Activated B cell treated with CpG ODN at 0.5 μM for 24 hours (primary cell): Measurements from ENCODE around the gene HSD3B7. TPM values are rescaled to one million over a fixed set of nuclear protein-coding genes. Genes with fewer than 3 reads are reported as not detected.

Experiments
- ATAC-seq: fragments of 200-7000 bp; cut with Tn5 transposase; one replicate; pipeline ENCODE4 v1.10.0; 2021; ENCODE audit warnings: low read depth, mild to moderate bottlenecking, moderate library complexity
- CTCF ChIA-PET: fragments of 350-600 bp; sonication (Branson Sonifier 250); formaldehyde crosslinking; loops from one replicate; lab custom pipeline; 2021; ENCODE audit warnings: antibody characterized with exemption; lab: Charles Lee
- POLR2A ChIA-PET: fragments of 350-600 bp; sonication (Branson Sonifier 250); formaldehyde crosslinking; loops from one replicate; lab custom pipeline; 2021; ENCODE audit warnings: antibody characterized with exemption; lab: Charles Lee
- DNase-seq: peaks from one replicate; pipeline ENCODE4 v3.0.0; 2022
- H3K27ac Mint-ChIP-seq: one replicate; pipeline ENCODE4 v1.8.0; 2020; ENCODE audit warnings: mixed read lengths
- H3K27me3 Mint-ChIP-seq: one replicate; pipeline ENCODE4 v1.8.0; 2021; ENCODE audit warnings: mixed read lengths
- H3K36me3 Mint-ChIP-seq: one replicate; pipeline ENCODE4 v1.8.0; 2021; ENCODE audit warnings: low read depth, mixed read lengths
- H3K4me1 Mint-ChIP-seq: one replicate; pipeline ENCODE4 v1.8.0; 2021; ENCODE audit warnings: mixed read lengths
- H3K4me3 Mint-ChIP-seq: one replicate; pipeline ENCODE4 v1.8.0; 2020; ENCODE audit warnings: mild to moderate bottlenecking, mixed read lengths
- H3K9me3 Mint-ChIP-seq: one replicate; pipeline ENCODE4 v1.8.0; 2020; ENCODE audit warnings: mixed read lengths
- intact Hi-C: fragments of 100-400 bp; cut with micrococcal nuclease; formaldehyde crosslinking; loops from one replicate; pipeline ENCODE4 v1.15.1; 2024
- total RNA-seq: library from RNA; stranded (reverse); gene quantifications from 2 replicates; pipeline ENCODE4 v1.2.3, GENCODE V29; 2022
- TF ChIP-seq, protein P1 (sequence below): fragments of 200-600 bp; IDR thresholded peaks from one replicate; pipeline ENCODE4 v1.8.0; 2022; ENCODE audit warnings: antibody characterized with exemption, mild to moderate bottlenecking

HSD3B7 gene
- total RNA-seq, 1 donor from 2014 or later: 1.3 TPM

GRCh38 chr16:30951750-30952149 lies 33.3 kb upstream of the HSD3B7 start:
- ChIA-PET POLR2A (no interaction called here), CTCF (interaction anchor here (0.8 to 1.5 kb wide), 2 partner anchors 9 to 10 kb away, joined by 3 to 4 read pairs; no protein-coding TSS in a partner anchor)
- H3K4me1 Mint-ChIP-seq: peaks cover 27% of the 10 kb centered on the region
- TF ChIP-seq, protein P1, sequence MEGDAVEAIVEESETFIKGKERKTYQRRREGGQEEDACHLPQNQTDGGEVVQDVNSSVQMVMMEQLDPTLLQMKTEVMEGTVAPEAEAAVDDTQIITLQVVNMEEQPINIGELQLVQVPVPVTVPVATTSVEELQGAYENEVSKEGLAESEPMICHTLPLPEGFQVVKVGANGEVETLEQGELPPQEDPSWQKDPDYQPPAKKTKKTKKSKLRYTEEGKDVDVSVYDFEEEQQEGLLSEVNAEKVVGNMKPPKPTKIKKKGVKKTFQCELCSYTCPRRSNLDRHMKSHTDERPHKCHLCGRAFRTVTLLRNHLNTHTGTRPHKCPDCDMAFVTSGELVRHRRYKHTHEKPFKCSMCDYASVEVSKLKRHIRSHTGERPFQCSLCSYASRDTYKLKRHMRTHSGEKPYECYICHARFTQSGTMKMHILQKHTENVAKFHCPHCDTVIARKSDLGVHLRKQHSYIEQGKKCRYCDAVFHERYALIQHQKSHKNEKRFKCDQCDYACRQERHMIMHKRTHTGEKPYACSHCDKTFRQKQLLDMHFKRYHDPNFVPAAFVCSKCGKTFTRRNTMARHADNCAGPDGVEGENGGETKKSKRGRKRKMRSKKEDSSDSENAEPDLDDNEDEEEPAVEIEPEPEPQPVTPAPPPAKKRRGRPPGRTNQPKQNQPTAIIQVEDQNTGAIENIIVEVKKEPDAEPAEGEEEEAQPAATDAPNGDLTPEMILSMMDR: no peak
- H3K27me3 Mint-ChIP-seq: no peaks in the 10 kb centered on the region
- ATAC-seq (no peak), DNase-seq (no peak)
- H3K4me3 Mint-ChIP-seq: no peak overlapping the region
- H3K27ac Mint-ChIP-seq: peak overlapping the region; percentile 46
- intact Hi-C loops: loop anchor here (10.0 kb wide), 1 partner anchor 923 kb away; the partner anchor contains the start of gene ZNF267
- H3K36me3 Mint-ChIP-seq: peaks cover 10% of the 10 kb centered on the region
- H3K9me3 Mint-ChIP-seq: no peaks in the 10 kb centered on the region

DNA sequence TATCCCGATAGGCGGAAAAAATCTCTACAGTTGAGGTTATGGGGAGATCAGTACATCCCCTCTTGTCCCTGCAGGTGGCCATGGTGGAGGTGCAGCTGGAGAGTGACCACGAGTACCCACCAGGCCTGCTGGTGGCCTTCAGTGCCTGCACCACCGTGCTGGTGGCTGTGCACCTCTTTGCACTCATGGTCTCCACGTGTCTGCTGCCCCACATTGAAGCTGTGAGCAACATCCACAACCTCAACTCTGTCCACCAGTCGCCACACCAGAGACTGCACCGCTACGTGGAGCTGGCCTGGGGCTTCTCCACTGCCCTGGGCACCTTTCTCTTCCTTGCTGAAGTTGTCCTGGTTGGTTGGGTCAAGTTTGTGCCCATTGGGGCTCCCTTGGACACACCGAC lies 31.9 kb upstream of the HSD3B7 start:
- no peak overlapping the region for H3K27ac Mint-ChIP-seq
- H3K9me3 Mint-ChIP-seq: no peaks in the 10 kb centered on the region
- intact Hi-C loops: loop anchor here (10.0 kb wide), 1 partner anchor 922 kb away; the partner anchor contains the start of gene ZNF267
- ChIA-PET POLR2A (no interaction called here), CTCF (interaction anchor here (1.1 to 1.9 kb wide), 5 partner anchors 11 to 349 kb away, joined by 3 to 6 read pairs (median 3); partner anchors contain the start of gene KAT8)
- no peak for ATAC-seq
- H3K4me3 Mint-ChIP-seq: no peak overlapping the region
- TF ChIP-seq, protein P1: no peak
- H3K36me3 Mint-ChIP-seq: peaks cover 16% of the 10 kb centered on the region
- no peaks in the 10 kb centered on the region for H3K27me3 Mint-ChIP-seq
- no peak for DNase-seq
- H3K4me1 Mint-ChIP-seq: peaks cover 27% of the 10 kb centered on the region

DNA sequence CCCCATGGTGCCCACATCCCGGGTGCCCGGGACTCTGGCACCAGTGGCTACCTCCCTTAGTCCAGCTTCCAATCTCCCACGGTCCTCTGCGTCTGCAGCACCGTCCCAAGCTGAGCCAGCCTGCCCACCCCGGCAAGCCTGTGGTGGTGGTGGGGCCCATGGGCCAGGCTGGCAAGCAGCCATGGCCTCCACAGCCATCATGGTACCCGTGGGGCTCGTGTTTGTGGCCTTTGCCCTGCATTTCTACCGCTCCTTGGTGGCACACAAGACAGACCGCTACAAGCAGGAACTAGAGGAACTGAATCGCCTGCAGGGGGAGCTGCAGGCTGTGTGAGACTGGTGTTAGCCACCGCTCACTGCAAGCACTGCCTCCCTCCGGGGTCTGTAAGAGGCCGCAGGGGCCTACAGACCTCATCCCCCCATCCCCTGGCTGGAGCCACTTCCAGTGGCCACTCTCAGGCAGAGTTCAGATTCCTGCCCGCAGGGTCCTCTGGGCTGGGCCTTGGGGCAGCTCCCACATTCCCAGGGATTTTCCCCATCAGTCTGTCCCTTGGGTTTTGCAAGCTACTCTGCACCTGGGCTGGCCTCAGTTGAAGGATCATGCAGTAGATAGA lies 31.4 kb upstream of the HSD3B7 start:
- no peak overlapping the region for H3K4me3 Mint-ChIP-seq
- no peak for ATAC-seq
- H3K27ac Mint-ChIP-seq: no peak overlapping the region
- CTCF ChIA-PET: interaction anchor here (1.1 to 1.9 kb wide), 6 partner anchors 12 to 490 kb away, joined by 3 to 6 read pairs (median 4); partner anchors contain the start of gene KAT8
- POLR2A ChIA-PET: interaction anchor here (1.4 to 2.4 kb wide), 2 partner anchors 24 to 121 kb away, joined by 3 to 12 read pairs; partner anchors contain the start of genes ZNF646 and ZNF668
- TF ChIP-seq, protein P1: no peak
- peaks cover 18% of the 10 kb centered on the region for H3K36me3 Mint-ChIP-seq
- intact Hi-C loops: loop anchor here (10.0 kb wide), 1 partner anchor 921 kb away; the partner anchor contains the start of gene ZNF267
- no peaks in the 10 kb centered on the region for H3K9me3 Mint-ChIP-seq
- H3K4me1 Mint-ChIP-seq: peaks cover 31% of the 10 kb centered on the region
- peak; percentile 42 for DNase-seq
- no peaks in the 10 kb centered on the region for H3K27me3 Mint-ChIP-seq

- H3K27me3 Mint-ChIP-seq: no peaks in the 10 kb centered on the region
- H3K27ac Mint-ChIP-seq: no peak overlapping the region
- peaks cover 36% of the 10 kb centered on the region for H3K4me1 Mint-ChIP-seq
- H3K4me3 Mint-ChIP-seq: no peak overlapping the region
- H3K36me3 Mint-ChIP-seq: peaks cover 24% of the 10 kb centered on the region
- TF ChIP-seq, protein P1: no peak
- ChIA-PET CTCF (interaction anchor here (1.1 to 1.6 kb wide), 2 partner anchors 13 to 488 kb away, joined by 4 to 5 read pairs; no protein-coding TSS in a partner anchor), POLR2A (interaction anchor here (1.2 to 2.4 kb wide), 3 partner anchors 26 to 163 kb away, joined by 3 to 12 read pairs (median 4); partner anchors contain the start of genes KAT8, ZNF646 and ZNF668)
- H3K9me3 Mint-ChIP-seq: no peaks in the 10 kb centered on the region
- DNase-seq (no peak), ATAC-seq (no peak)
- intact Hi-C loops: loop anchor here (5.0 to 10.0 kb wide), 2 partner anchors 162 to 920 kb away; partner anchors contain the start of genes KAT8 and ZNF267
These were observed 30.0 kb upstream of the HSD3B7 start for GRCh38 chr16:30954993-30955392.
